H9 (cell line): ENCODE measurements around the gene HIP1. TPM values are rescaled to one million over a fixed set of nuclear protein-coding genes. Genes with fewer than 3 reads are reported as not detected.

Source experiments
- DNase-seq: peaks from one replicate; pipeline ENCODE4 v3.0.0-alpha.2; 2017
- H2AFZ ChIP-seq: one replicate; pipeline ENCODE4 v1.6.1; 2013; ENCODE audit warnings: mild to moderate bottlenecking, low read length, control low read depth, moderate library complexity
- H2AK5ac ChIP-seq: 2 replicates; pipeline ENCODE4 v1.6.1; 2013; ENCODE audit warnings: low read length, control low read depth, mixed read lengths; ENCODE audit not compliant: insufficient read length
- H2BK120ac ChIP-seq: one replicate; pipeline ENCODE4 v1.6.1; 2013; ENCODE audit warnings: low read depth, mild to moderate bottlenecking, low read length, control low read depth, inconsistent platforms; ENCODE audit not compliant: poor library complexity, severe bottlenecking
- H2BK12ac ChIP-seq: 2 replicates; pipeline ENCODE4 v1.6.1; 2013; ENCODE audit warnings: low read length, control low read depth, mixed read lengths, low read depth; ENCODE audit not compliant: insufficient read length
- H2BK15ac ChIP-seq: 2 replicates; pipeline ENCODE4 v1.6.1; 2013; ENCODE audit warnings: low read depth, low read length, control low read depth
- H2BK20ac ChIP-seq: one replicate; pipeline ENCODE4 v1.6.1; 2013; ENCODE audit warnings: low read depth, mild to moderate bottlenecking, low read length, control low read depth, inconsistent platforms; ENCODE audit not compliant: poor library complexity, severe bottlenecking
- H2BK5ac ChIP-seq: 2 replicates; pipeline ENCODE4 v1.6.1; 2013; ENCODE audit warnings: low read length, control low read depth, mixed read lengths; ENCODE audit not compliant: insufficient read length
- H3K14ac ChIP-seq: 2 replicates; pipeline ENCODE4 v1.6.1; 2013; ENCODE audit warnings: low read length, control low read depth; ENCODE audit not compliant: insufficient read depth
- H3K18ac ChIP-seq: 2 replicates; pipeline ENCODE4 v1.6.1; 2013; ENCODE audit warnings: low read depth, mild to moderate bottlenecking, mixed read lengths, low read length, control low read depth; ENCODE audit not compliant: insufficient read length
- H3K23ac ChIP-seq: 2 replicates; pipeline ENCODE4 v1.6.1; 2013; ENCODE audit warnings: low read length, control low read depth, mixed read lengths, low read depth; ENCODE audit not compliant: insufficient read length
- H3K23me2 ChIP-seq: 2 replicates; pipeline ENCODE4 v1.6.1; 2013; ENCODE audit warnings: low read depth, mild to moderate bottlenecking, mixed read lengths, low read length, control low read depth; ENCODE audit not compliant: insufficient read length, poor library complexity, severe bottlenecking
- H3K27ac ChIP-seq: 2 replicates; pipeline ENCODE4 v1.5.1; 2013; ENCODE audit warnings: low read length, control low read depth, mixed read lengths, low read depth; ENCODE audit not compliant: insufficient read length
- H3K27me3 ChIP-seq: 2 replicates; pipeline ENCODE4 v1.6.1; 2013; ENCODE audit warnings: low read length, control low read depth, inconsistent platforms; ENCODE audit not compliant: insufficient read depth
- H3K4ac ChIP-seq: 2 replicates; pipeline ENCODE4 v1.6.1; 2013; ENCODE audit warnings: low read depth, mild to moderate bottlenecking, control low read depth, inconsistent platforms, low read length, moderate library complexity
- H3K4me1 ChIP-seq: 2 replicates; pipeline ENCODE4 v1.6.1; 2013; ENCODE audit warnings: low read length, control low read depth, inconsistent platforms; ENCODE audit not compliant: insufficient read depth
- H3K4me2 ChIP-seq: 2 replicates; pipeline ENCODE4 v1.6.1; 2013; ENCODE audit warnings: low read length, control low read depth, mixed read lengths; ENCODE audit not compliant: insufficient read length, insufficient read depth
- H3K56ac ChIP-seq: 2 replicates; pipeline ENCODE4 v1.6.1; 2013; ENCODE audit warnings: low read depth, mild to moderate bottlenecking, mixed read lengths, low read length, control low read depth; ENCODE audit not compliant: insufficient read length
- H3K79me1 ChIP-seq: 2 replicates; pipeline ENCODE4 v1.6.1; 2013; ENCODE audit warnings: low read depth, mild to moderate bottlenecking, moderate library complexity, low read length, control low read depth, inconsistent platforms; ENCODE audit not compliant: insufficient read depth, poor library complexity, severe bottlenecking
- H3K79me2 ChIP-seq: 2 replicates; pipeline ENCODE4 v1.6.1; 2013; ENCODE audit warnings: low read length, control low read depth, inconsistent platforms; ENCODE audit not compliant: insufficient read depth
- H3K9ac ChIP-seq: 2 replicates; pipeline ENCODE4 v1.6.1; 2013; ENCODE audit warnings: low read length, control low read depth, mixed read lengths; ENCODE audit not compliant: insufficient read length; ENCODE audit errors: extremely low read depth
- H3K9me3 ChIP-seq: one replicate; pipeline ENCODE4 v1.6.1; 2013; ENCODE audit warnings: low read depth, low read length, inconsistent platforms; ENCODE audit not compliant: control insufficient read depth
- H3T11ph ChIP-seq: one replicate; pipeline ENCODE4 v1.6.1; 2013; ENCODE audit warnings: mild to moderate bottlenecking, low read length, control low read depth, inconsistent platforms
- H4K20me1 ChIP-seq: one replicate; pipeline ENCODE4 v1.6.1; 2013; ENCODE audit not compliant: control insufficient read depth, insufficient read length, insufficient read depth
- H4K5ac ChIP-seq: 2 replicates; pipeline ENCODE4 v1.6.1; 2013; ENCODE audit warnings: low read depth, mild to moderate bottlenecking, mixed read lengths, low read length, control low read depth; ENCODE audit not compliant: insufficient read length
- H4K8ac ChIP-seq: replicated peaks from 2 replicates; pipeline ENCODE4 v1.6.1; 2013; ENCODE audit warnings: low read length, control low read depth, mixed read lengths, low read depth; ENCODE audit not compliant: insufficient read length
- H4K91ac ChIP-seq: 2 replicates; pipeline ENCODE4 v1.6.1; 2013; ENCODE audit warnings: low read depth, mild to moderate bottlenecking, moderate library complexity, mixed read lengths, low read length, control low read depth; ENCODE audit not compliant: insufficient read length
- H3K27ac Mint-ChIP-seq, 3 experiments: 2 replicates in 2 of 3; 3 replicates in 1 of 3; pipeline ENCODE4 v1.8.0; 2020 to 2021; ENCODE audit warnings: mixed read lengths in 3 of 3, mild to moderate bottlenecking in 1 of 3, moderate library complexity in 1 of 3
- H3K27me3 Mint-ChIP-seq: 2 replicates; pipeline ENCODE4 v1.8.0; 2021; ENCODE audit warnings: low read depth, mild to moderate bottlenecking, moderate library complexity, mixed read lengths
- H3K36me3 Mint-ChIP-seq, 3 experiments: 2 replicates in 2 of 3; 3 replicates in 1 of 3; pipeline ENCODE4 v1.8.0; 2020 to 2021; ENCODE audit warnings: low read depth in 3 of 3, mixed read lengths in 3 of 3; ENCODE audit not compliant: insufficient read depth in 1 of 3
- H3K4me1 Mint-ChIP-seq, 2 experiments: 2 replicates each; pipeline ENCODE4 v1.8.0; 2020; ENCODE audit warnings: mixed read lengths in 2 of 2
- H3K4me3 Mint-ChIP-seq, 2 experiments: 2 replicates in 1 of 2; 3 replicates in 1 of 2; pipeline ENCODE4 v1.8.0; 2020 to 2021; ENCODE audit warnings: mild to moderate bottlenecking in 2 of 2, mixed read lengths in 2 of 2, moderate library complexity in 1 of 2
- H3K9me3 Mint-ChIP-seq, 2 experiments: 2 replicates in 1 of 2; 3 replicates in 1 of 2; pipeline ENCODE4 v1.8.0; 2020; ENCODE audit warnings: mild to moderate bottlenecking in 2 of 2, mixed read lengths in 2 of 2, moderate library complexity in 1 of 2
- WGBS: extraction: QIAGEN DNeasy Blood & Tissue Kit; methylation state at CpG from one replicate; pipeline ENCODE4 v1.1.7; 2013; ENCODE audit warnings: missing lambda C conversion rate, low lambda C conversion rate, mixed read lengths; ENCODE audit not compliant: insufficient read length; ENCODE audit errors: extremely low coverage; 5-methylcytosine and 5-hydroxymethylcytosine counted together
- total RNA-seq: library from RNA; stranded (reverse); gene quantifications from 2 replicates; pipeline ENCODE4 v1.2.1, GENCODE V29; 2021
- TF ChIP-seq, protein P1 (sequence below): fragments of 200-600 bp; sonication (generic); conservative IDR thresholded peaks from 3 replicates; pipeline ENCODE4 v1.8.0; 2021; ENCODE audit warnings: antibody characterized with exemption, mild to moderate bottlenecking

HIP1 gene
- total RNA-seq, 1 experiment from 2014 or later: 87.5 TPM

DNA sequence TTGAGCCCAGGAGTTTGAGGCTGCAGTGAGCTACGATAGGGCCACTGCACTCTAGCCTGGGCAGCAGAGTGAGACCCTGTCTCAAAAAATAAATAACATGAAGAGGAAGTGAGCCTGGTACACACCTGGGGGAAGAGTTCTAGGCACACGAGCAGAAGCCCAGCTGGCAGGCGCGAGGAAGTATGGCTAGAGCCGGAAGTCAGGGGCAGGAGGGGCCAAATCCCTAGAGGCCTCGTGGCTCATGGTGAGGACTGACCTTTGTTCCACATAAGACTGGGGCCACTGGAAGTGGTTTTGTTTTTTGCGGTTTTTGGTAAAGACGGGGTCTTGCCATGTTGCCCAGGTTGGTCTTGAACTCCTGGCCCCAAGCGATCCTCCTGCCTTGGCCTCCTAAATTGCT, 117.6 kb downstream of the HIP1 start:
- H4K20me1 ChIP-seq: peaks cover 2% of the 10 kb centered on the region
- H3K79me2 ChIP-seq: no peaks in the 10 kb centered on the region
- no peaks in the 10 kb centered on the region for H3K23me2 ChIP-seq
- H2BK12ac ChIP-seq: no peak overlapping the region
- Mint-ChIP-seq H3K27ac (peak overlapping the region in 2 of 3 experiments; percentile 68 to 89; a peak in 3 of 7 replicates), H3K36me3 (peaks cover 34 to 55% (median 52%) of the 10 kb centered on the region in 3 experiments), H3K4me3 (no peak overlapping the region; a peak in 1 of 5 replicates), H3K9me3 (no peaks in the 10 kb centered on the region; a peak in 1 of 5 replicates), H3K27me3 (no peaks in the 10 kb centered on the region), H3K4me1 (peaks cover 15 to 16% of the 10 kb centered on the region in 2 experiments)
- no peak overlapping the region for H4K5ac ChIP-seq
- WGBS: no CpG with 5 or more reads among the region's 9 CpGs
- no peaks in the 10 kb centered on the region; the same call in 1 of the 2 replicates for H3K4me1 ChIP-seq
- no peak overlapping the region for H3K14ac ChIP-seq
- H3T11ph ChIP-seq: no peak overlapping the region
- no peak overlapping the region for H3K4ac ChIP-seq
- H2BK15ac ChIP-seq: no peak overlapping the region
- H3K27ac ChIP-seq: no peak overlapping the region
- no peak overlapping the region for H2BK20ac ChIP-seq
- TF ChIP-seq, protein P1, sequence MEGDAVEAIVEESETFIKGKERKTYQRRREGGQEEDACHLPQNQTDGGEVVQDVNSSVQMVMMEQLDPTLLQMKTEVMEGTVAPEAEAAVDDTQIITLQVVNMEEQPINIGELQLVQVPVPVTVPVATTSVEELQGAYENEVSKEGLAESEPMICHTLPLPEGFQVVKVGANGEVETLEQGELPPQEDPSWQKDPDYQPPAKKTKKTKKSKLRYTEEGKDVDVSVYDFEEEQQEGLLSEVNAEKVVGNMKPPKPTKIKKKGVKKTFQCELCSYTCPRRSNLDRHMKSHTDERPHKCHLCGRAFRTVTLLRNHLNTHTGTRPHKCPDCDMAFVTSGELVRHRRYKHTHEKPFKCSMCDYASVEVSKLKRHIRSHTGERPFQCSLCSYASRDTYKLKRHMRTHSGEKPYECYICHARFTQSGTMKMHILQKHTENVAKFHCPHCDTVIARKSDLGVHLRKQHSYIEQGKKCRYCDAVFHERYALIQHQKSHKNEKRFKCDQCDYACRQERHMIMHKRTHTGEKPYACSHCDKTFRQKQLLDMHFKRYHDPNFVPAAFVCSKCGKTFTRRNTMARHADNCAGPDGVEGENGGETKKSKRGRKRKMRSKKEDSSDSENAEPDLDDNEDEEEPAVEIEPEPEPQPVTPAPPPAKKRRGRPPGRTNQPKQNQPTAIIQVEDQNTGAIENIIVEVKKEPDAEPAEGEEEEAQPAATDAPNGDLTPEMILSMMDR: no peak
- H4K91ac ChIP-seq: no peak overlapping the region
- H3K56ac ChIP-seq: no peak overlapping the region
- no peak overlapping the region for H4K8ac ChIP-seq
- no peaks in the 10 kb centered on the region for H3K79me1 ChIP-seq
- H3K23ac ChIP-seq: no peak overlapping the region
- no peaks in the 10 kb centered on the region for H3K9me3 ChIP-seq
- H3K18ac ChIP-seq: no peak overlapping the region
- no peak overlapping the region for H2BK120ac ChIP-seq
- no peak for DNase-seq
- no peaks in the 10 kb centered on the region for H3K27me3 ChIP-seq
- H3K9ac ChIP-seq: no peak overlapping the region
- no peak overlapping the region for H2AFZ ChIP-seq
- no peak overlapping the region for H2BK5ac ChIP-seq
- no peak overlapping the region for H3K4me2 ChIP-seq
- no peak overlapping the region for H2AK5ac ChIP-seq
